Bone marrow (tissue), 2 donors: ENCODE data around the gene GORASP2.

Experiments used
- DNase-seq, 2 donors: peaks; one replicate each; lab custom pipeline; 2025; lab: John Stamatoyannopoulos, UW

Gene GORASP2

GRCh38 chr2:170966648-170967396 lies 37.8 kb downstream of the GORASP2 start:
- DNase-seq = no peak

DNA sequence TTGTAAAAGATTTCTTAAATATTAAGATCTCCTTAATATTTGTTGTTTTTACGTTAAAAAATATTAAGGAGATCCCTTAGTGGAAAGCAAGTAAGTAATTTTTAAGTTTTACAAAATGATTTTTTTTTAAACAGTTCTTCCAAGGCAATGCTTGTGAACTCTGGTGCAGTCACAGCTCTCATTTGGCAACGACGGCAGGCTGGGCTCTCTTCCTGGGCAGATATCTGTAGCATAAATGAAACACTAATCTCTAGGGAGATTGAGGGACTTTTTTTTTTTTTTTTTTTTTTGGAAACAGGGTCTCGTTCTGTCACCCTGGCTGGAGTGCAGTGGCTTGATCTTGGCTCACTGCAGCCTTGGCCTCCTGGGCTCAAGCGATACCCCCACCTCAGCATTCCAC lies 38.5 kb downstream of the GORASP2 start:
- DNase-seq = no peak

GRCh38 chr2:170968205-170969003 lies 39.4 kb downstream of the GORASP2 start:
- no peak for DNase-seq

GRCh38 chr2:170969030-170969429 lies 40.0 kb downstream of the GORASP2 start:
- no peak for DNase-seq

DNA sequence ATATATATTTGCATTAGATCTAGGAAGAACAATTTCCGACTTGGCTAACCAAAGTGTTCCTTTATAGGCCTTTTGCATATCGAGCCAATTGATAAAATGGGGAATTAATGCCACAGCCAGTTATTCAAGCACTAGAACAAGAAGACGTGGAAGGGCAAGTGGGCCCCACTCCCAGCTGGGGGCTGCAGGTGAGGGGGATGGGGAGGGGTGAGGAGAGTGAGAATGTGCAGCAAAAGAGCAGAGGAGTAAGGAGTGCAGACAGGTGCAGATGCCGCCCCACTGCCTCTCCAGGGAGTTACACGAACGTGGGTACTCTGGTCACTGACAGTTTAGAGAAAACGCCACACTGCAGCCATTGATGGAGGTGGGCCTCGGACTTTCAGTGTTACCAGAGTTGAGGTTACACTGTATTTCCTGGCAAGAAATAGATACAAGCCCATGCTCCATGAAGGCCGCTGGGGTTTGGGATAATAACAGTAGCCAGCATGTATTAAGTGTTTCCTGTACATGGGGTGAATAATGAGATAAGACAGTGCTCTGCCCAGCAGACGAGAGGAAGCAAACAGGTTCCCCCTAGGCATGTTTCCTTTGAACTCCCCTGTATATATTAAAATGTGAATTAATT lies 40.9 kb downstream of the GORASP2 start:
- no peak for DNase-seq

- DNase-seq = no peak
These were observed 42.0 kb downstream of the GORASP2 start for GRCh38 chr2:170971071-170971470.

DNA sequence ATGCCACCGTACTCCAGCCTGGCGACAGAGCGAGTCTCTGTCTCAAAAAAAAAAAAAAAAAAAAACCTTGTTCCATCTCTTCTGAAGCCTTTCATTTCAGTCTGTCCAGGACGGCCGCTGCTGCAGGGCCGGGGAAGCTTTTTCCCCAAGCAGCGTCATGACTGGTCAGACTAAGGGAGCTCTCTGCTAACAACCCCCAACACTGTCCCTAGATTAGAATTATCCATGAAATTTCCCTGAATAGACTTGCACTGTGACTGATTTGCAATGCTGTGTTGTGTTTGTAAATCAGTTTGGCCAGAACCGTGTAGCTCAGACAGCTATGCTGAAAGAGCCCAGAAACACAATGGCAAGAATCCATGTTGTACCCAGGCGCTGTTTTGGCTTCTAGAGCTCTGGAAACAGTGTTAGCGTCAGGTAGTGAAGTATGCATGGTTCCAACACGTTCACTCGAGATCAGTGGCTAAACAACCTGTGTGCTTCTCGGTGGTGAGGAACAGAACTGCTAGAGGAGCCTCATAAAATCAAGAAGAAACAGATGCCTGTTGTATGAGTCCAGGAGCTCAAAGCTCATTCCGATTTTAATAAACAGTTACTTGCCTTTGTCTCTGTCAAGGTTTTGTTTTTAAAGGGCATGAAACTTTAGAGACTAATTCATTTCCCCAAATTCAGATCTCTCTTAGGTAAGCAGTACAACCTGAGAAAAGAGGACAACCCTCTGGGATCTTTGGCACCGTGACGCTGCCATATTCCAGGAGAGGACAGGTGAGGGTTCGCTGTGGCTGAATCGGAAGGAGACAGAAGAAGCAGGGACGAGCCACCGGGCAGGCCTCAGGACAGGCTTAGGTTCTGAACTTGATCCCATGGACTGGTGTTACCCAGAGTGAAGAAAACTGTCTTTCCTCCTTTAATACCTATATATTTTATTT lies 43.5 kb downstream of the GORASP2 start:
- DNase-seq = no peak

DNA sequence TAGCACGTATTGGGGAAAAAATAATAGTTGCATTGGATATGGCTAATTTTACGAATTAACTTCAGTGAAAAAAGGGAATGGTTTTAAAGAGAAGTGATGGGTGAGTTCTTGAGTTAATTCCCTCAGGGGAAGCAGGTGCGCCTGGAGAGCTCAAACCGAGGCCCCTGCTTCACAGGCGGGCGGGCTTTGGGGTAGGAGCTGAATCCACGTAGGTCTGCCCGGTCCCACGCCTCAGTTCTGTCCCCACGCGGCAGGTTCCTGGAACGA lies 44.1 kb downstream of the GORASP2 start:
- no peak for DNase-seq

DNA sequence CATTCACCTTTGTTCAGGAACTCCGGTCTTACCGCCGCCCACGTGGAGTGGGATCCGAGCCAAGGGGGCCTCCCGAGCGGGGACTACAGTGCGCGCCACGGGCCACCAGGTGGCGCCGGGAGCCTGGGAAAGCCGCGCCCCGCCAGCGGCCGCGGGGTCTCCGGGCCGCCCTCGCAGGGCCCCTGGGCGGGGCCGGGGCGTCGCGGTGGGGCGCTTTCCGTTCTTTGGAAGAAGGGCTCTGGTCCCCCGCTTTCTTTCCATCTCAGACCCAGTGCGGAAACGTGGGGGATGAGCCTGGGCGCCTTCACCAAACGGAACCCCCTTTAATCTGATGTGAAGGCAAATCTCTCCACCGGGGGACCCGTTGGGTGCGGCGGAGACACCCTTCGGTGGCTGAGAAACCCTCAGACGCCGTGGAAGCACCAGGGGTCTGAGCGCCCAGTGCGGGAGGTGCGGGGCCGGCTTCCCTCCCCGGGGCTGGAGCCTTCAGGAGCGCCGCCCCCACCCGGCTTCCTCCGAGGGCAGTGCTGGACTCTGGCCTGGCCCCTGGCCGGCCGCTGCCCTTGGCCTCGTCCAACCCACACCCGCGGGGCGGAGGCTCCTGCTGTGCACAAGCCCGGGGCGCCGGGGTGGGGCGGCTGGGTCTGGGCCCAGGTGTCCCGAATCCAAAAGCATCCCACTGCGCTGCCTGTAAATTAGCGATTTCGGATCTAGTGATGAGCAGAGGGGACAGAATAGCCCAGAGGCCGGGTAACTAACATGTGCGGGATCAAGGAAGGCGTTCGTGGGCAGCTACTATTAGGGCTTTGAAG lies 44.6 kb downstream of the GORASP2 start:
- peak; percentile 66 for DNase-seq

DNA sequence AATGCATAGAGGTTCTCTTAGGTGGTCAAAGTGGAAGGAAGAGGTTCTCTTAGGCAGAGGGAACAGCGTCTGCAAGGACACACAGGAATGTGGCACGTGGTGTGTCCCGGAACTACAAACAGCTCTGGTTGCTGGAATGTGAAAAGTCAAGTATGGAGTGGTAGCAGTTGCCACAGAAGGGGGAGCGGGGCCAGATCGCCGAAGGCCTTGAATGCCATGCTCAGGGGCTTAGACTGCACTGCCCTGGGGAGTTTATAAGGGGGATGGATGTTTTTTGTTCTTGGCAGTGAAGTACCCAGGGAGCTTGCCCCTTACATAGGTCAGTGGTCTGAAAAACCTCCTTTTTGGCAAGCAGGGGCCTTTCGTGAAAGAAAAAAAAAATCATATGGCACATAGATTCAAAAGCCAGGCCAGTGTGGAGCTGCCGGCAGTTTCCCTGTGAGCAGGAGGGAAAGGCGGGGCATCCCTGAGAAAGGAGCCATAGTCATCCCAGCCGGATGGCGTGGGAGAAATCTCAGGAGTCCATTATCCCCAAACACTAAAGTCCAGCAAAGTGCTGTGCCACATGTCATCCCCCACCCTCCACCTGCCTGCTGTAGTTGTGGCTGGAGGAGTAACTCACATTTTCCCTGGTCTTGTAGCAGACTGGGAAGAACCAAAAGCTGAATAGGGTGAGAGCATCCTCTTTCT lies 45.4 kb downstream of the GORASP2 start:
- no peak for DNase-seq

DNA sequence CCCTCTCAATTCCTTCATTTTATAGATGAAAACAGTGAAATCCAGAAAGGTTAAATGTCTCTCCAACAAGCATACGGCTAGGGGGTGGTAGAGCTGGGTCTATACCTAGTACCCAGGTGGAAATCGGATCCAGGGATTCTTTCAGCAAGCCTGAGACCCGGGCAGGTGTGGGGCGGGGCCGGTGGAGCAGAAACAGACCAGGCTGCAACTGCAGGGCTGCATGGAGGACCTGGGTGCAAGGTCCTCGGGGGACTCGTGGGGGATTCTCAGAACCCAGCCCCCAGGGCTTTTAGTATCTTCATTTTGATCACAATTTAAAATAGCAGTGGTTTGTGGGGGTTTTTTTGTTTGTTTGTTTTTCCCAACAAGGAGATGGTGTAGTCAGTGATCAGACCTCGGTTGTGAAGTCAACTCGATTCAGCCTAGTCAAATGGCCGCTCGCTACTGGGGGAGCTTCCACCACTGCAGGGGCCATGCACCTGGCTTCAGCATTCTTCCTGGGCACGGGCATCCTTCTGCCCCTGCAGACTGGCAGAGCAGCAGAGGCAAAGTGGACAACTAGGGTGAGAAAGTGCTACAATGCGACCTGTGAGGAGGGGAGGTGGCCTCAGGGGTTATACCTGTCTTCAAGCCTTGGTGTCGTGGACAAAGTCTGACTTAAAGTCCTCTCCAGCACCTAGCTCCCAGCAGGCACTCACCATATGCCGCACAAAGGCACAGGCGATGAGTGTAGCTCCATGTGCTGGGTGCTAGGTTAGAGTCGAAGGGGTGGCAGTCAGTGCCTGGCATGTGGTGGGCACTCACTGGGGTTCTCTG lies 46.3 kb downstream of the GORASP2 start:
- DNase-seq = no peak

DNA sequence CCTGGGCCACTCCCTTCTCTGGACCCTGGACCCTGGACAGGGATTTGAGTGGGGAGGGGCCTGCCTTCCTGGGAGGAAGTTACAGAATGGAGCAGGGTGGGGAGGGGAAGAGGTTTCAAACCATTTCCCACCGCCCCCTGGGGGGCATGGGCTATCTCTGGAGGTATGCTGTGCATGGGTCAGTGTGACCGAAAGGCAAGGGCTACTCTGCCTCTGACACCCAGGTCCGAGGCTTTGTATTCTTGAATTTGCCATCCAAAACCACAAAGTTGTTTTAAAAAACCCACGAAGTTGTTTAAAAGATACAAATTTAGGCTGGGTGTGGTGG lies 46.9 kb downstream of the GORASP2 start:
- no peak for DNase-seq

DNA sequence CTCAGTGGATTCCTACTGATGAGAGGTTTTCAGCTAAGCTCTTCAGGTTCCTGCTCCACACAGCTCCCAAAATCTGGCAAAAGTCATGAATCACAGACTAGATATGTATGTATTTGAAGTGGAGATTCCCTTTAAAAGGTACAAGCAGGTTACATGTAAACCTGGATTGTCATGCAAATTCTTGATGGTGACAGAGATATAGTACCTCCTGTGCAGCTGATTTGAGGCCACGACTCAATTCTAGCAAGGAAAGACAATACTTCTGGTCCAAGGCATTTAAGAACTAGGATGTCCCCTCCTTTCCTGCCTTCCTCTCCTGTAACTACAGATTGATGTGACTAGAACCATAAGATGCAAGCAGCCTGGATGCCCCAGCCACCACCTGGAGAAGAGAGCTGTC lies 55.0 kb downstream of the GORASP2 start:
- DNase-seq = no peak

DNA sequence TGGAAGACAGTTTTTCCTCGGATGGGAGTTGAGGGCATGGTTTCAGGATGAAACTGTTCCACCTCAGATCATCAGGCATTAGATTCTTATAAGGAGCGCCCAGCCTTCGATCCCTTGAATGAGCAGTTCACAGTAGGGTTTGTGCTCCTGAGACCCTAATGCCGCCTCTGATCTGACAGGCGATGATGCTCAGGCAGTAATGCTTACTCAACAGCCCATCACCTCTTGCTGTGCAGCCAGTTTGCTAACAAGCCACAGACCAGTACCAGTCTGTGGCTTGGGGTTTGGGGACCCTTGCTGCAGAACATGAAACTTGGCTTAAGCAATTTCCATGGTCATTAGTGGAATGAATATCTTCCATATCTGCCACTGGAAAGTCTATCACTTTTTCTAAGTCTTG lies 56.4 kb downstream of the GORASP2 start:
- DNase-seq = no peak

DNA sequence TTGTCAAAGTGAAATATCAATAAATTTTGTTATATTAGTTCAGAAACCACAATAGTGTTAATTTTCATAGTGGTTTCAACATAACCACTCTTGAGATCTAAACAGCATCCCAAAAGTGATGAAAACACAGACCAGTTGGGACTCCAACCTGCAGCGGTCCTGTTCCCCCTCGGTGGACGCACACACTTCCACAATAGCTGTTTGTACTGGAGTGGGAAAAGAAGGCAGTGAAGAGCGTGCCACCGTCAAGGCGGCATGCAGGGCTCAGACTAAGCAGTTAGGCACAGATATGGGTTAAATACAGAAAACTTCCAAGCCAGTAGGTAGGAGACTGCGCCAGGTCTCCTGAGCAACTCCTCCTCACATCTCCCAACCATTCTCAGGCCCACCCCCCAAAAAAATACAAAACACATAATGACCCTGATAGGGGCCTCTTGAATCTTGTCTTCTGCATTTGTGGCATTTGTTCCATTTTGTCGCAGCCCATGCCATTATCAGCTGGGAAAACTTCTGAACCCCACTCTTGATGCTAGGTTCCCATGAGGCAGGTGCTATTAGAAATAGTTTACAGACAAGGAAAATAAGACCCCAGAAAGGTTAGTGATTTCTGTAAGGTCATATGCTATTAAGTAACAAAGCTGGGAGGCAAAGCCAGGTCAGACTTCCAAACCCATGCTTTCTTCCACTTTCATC lies 57.7 kb downstream of the GORASP2 start:
- no peak for DNase-seq

DNA sequence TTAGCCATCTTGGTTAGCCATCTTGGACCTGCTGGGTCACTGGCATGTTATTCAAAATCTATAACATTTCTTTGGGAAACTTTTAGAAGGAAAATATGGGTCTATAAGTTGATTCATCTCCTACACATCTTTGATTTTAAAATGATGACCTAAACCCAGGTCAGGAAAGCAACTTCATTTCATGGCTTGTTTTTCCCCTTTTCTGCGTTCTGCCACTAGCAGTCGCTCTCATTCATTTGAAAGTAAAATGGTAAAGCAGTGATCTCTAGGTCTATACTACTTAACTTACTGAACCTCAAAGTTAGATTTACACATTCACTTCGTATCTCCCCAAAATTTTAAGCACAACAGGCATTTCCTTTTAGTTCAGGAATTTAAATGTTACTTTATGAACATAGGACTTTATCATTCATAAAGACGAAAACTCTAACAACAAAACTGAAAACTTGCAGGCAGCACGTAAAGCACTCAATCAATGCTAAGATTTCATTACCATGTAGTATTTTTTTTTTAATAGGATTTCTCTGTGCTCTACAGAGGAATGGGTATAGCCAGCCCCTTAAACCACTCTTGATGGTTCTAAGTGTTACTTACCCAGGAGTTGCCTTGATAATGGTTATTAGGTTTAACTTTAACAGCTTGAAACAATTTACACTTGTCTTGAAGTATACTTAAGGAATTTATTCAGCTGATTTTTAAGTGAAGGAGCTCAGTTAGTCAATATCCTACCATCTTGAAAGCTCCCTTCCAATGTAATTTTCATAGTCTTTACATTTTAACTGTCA lies 62.5 kb downstream of the GORASP2 start:
- no peak for DNase-seq

DNA sequence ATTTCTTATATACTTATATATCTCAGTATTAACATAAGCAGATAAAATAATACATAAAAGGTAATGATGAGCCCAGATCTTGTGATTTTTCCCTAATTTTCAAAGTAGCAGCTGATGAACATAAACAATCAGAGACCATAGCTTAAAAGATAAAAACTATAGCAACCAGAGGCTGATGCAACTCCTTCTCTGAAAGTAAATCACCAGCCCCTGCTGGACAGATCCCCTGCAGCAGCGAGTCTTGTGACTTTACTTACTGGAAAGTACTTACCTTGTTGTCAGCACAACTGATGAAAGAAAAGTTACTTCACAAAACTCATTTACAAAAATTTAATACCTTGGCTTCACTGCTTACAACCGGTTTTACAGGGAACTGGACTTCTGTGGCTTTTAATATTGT lies 67.3 kb downstream of the GORASP2 start:
- no peak for DNase-seq

DNA sequence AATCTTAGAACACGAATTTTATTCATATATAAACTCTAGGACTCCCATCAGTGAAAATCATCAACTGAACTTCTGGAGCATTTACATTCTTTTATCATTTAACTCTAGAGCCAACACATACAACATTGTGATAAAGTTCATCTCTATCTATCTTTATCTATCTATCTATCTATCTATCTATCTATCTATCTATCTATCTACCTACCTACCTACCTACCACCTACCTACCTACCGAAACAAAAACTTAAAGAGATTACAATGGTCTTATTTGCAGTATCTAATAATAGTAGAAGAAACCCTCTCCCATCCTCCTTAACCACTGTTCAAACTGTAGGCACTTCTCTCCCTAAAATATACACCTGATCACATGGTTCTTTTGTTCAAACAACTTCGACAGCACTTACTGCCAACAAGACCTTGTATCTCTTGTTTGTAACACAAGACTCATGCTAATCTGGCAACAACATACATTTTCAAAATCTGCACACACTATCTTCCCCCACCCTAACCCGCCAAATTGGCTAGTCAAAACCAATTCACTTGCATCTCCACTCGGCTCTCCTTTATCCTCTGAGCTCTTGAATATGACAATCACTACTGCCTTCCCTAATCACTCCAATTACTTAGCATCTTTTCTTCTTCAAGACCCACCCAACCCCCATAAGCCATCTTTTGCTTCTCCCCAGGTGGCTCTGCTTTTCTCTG lies 69.0 kb downstream of the GORASP2 start:
- DNase-seq = no peak
